Psoas muscle (tissue), 8 donors: ENCODE data around the gene PPM1H. TPM values are rescaled to one million over a fixed set of nuclear protein-coding genes. Genes with fewer than 3 reads are reported as not detected.

Source experiments
- ATAC-seq, 4 donors: fragments of 200-7000 bp; cut with Tn5 transposase; one replicate each; pipeline ENCODE4 v1.9.1; 2020; ENCODE audit warnings: moderate library complexity in 3 of 4, mild to moderate bottlenecking in 2 of 4
- DNase-seq, 2 donors: peaks; one replicate each; pipeline ENCODE4 v3.0.0-alpha.2; 2020
- H3K27ac ChIP-seq: fragments of 200-600 bp; one replicate; pipeline ENCODE4 v1.8.0; 2022
- H3K27me3 ChIP-seq, 3 donors: fragments of 200-600 bp in 1 of 3; one replicate each; pipeline versions ENCODE4 v1.6.1 to v1.8.0; 2013 to 2022; ENCODE audit warnings: low read length in 2 of 3, mild to moderate bottlenecking in 2 of 3, moderate library complexity in 1 of 3; ENCODE audit not compliant: insufficient read depth in 3 of 3
- H3K36me3 ChIP-seq, 2 donors: fragments of 200-600 bp in 1 of 2; one replicate each; pipeline versions ENCODE4 v1.6.1 to v1.8.0; 2013 to 2022; ENCODE audit warnings: low read depth in 1 of 2, mild to moderate bottlenecking in 1 of 2, moderate library complexity in 1 of 2; ENCODE audit not compliant: insufficient read depth in 1 of 2
- H3K4me1 ChIP-seq: fragments of 200-600 bp; one replicate; pipeline ENCODE4 v1.8.0; 2022
- H3K4me3 ChIP-seq: fragments of 200-600 bp; one replicate; pipeline ENCODE4 v1.8.0; 2022; ENCODE audit warnings: mild to moderate bottlenecking
- H3K9me3 ChIP-seq: fragments of 200-600 bp; one replicate; pipeline ENCODE4 v1.8.0; 2022
- WGBS, 3 donors: extraction: QIAGEN DNeasy Blood & Tissue Kit; methylation state at CpG; one replicate each; pipeline versions ENCODE4 v1.1.6 to v1.1.7; 2013; 5-methylcytosine and 5-hydroxymethylcytosine counted together
- intact Hi-C, 2 donors: fragments of 100-400 bp; cut with DNase I; formaldehyde crosslinking; loops; one replicate each; pipeline versions ENCODE4 v1.11.0 to v1.14.2; 2022
- polyA plus RNA-seq, 3 donors: library from polyadenylated mRNA; stranded (reverse); fragments of 200-250 nt; gene quantifications; one replicate each; pipeline ENCODE4 v1.2.3, GENCODE V29; 2013
- total RNA-seq, 4 donors: library from RNA; stranded (reverse); fragmentation: NEBNext Ultra II Directional in 2 of 4; extraction: Animal tissue kit (Norgen Biotek cat#: 25700) in 2 of 4; gene quantifications; one replicate each; pipeline versions ENCODE4 v1.2.1 to v1.2.4, GENCODE V29; 2021 to 2023
- TF ChIP-seq, protein P1 (sequence below): fragments of 200-600 bp; IDR thresholded peaks from one replicate; pipeline ENCODE4 v1.8.0; 2022; ENCODE audit warnings: antibody characterized with exemption
- donor health status: healthy with polysubstance abuse.
- donor health status: DM: no; HTN: no; CAD: no; lungs with moderate emphysema.
- donor health status: Bipolar disorder and iron deficiency.
- donor health status: healthy.
- donor health status: DM: yes; HTN: yes; CAD: no.
- donor health status: DM: no; HTN: no; CAD: no.
- donor health status: DM: no; HTN: no; CAD: no.
- donor health status: DM: yes; HTN: yes; CAD: no.

Gene PPM1H
- total and polyA plus RNA-seq, 7 donors = 0.65 to 4.3 (median 1.8) TPM

DNA sequence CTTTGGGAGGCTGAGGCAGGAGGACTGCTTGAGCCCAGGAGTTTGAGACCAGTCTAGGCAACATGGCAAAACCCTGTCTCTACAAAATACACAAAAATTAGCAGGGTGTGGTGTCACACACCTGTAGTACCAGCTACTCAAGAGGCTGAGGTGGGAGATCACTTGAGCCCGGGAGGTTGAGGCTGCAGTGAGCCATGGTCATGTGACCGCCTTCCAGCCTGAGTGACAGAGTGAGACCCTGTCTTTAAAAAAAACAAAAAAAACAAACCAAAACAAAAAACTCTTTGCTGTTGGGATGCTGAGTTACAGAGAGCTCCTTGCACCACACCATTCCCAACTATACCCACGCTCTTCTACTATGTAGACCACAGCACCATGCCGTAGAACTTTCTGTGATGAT, 221.2 kb downstream of the PPM1H start:
- no peaks in the 10 kb centered on the region for H3K27me3 ChIP-seq
- H3K27ac ChIP-seq = no peak overlapping the region
- no peak for ATAC-seq
- WGBS, 3 donors = 97 to 99% (median 97%) methylated on average over 4 of the region's 4 CpGs
- H3K9me3 ChIP-seq = no peaks in the 10 kb centered on the region
- intact Hi-C loops = no loop called here
- no peaks in the 10 kb centered on the region for H3K36me3 ChIP-seq
- TF ChIP-seq, protein P1, sequence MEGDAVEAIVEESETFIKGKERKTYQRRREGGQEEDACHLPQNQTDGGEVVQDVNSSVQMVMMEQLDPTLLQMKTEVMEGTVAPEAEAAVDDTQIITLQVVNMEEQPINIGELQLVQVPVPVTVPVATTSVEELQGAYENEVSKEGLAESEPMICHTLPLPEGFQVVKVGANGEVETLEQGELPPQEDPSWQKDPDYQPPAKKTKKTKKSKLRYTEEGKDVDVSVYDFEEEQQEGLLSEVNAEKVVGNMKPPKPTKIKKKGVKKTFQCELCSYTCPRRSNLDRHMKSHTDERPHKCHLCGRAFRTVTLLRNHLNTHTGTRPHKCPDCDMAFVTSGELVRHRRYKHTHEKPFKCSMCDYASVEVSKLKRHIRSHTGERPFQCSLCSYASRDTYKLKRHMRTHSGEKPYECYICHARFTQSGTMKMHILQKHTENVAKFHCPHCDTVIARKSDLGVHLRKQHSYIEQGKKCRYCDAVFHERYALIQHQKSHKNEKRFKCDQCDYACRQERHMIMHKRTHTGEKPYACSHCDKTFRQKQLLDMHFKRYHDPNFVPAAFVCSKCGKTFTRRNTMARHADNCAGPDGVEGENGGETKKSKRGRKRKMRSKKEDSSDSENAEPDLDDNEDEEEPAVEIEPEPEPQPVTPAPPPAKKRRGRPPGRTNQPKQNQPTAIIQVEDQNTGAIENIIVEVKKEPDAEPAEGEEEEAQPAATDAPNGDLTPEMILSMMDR = no peak
- no peaks in the 10 kb centered on the region for H3K4me1 ChIP-seq
- H3K4me3 ChIP-seq = no peak overlapping the region
- DNase-seq = no peak

DNA sequence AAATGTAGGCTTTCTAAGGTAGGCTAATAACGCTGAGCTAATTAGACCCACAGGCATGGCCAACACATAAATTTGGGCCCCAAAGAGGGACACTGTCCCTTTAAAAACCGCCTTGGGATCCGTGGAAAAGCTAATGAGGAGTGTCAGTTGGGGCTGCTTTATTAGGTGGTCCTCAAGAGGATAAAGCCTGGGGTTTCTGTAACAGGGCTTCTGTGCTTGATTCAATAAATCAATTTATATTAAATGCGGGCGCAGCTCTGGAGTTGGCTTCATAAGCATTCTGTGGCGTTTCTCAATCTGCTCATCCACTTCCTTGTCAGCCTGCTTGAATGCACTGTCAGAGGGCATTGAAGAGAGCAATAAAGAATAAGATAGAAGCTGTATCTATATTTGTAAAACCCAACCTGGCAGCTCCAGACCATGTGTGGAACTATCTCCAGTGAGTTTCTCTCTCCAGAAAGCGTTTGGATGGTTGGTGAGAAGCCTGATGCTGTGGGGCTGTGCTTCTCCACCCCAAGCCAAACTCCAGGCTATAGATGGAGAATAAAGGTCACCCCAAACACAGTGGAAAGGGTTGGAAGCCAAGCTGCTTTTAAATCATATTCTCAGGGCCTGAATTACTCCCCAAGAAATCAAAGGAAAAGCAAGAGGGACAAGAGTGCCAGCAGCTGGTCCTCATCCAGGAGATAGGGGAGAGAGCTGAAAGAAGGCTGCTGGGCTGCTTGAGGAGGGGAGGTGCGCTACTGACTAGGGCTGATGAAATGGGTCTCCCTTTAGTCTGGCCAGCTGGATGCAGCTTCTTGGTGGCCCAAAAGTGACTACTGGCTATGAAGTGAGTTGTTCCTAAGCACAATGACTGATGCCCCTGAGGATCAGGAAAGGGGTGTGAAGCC, 222.0 kb downstream of the PPM1H start:
- ATAC-seq (no peak), DNase-seq (no peak)
- Histone ChIP-seq H3K27me3 (no peaks in the 10 kb centered on the region), H3K36me3 (no peaks in the 10 kb centered on the region), H3K4me3 (no peak overlapping the region), H3K27ac (no peak overlapping the region), H3K9me3 (no peaks in the 10 kb centered on the region), H3K4me1 (no peaks in the 10 kb centered on the region)
- 71 to 82% (median 82%) methylated on average over 8 of the region's 8 CpGs for WGBS, 3 donors
- TF ChIP-seq, protein P1 = no peak
- intact Hi-C loops = no loop called here

DNA sequence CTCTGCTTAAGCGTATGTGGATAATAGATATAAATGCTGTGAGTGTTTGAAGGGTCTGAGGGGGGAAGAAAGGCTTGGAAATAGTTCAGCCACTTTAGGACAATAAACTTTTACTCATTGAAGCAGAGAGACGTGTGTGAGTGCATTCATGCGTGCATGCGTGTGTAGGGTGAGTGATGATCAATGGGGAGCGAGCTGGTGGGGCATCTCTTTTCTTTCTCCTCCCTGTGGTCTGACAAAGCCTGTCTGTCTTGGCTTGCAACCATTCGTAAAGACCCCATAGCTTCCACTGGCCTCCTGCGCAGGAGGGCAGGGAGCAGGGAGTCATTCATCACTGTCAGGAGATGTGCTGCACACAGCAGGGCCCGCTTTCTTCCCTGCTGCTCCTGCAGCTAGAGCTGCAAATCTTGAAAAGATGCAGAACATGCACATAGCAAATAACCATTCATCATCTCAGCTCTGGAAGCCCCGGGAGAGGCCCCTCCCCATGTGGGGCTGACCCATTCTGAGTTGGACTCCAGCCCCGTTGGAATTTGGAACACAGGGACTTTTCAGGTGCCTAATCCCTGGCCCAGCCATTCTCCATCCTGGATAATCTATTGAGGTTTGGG, 223.2 kb downstream of the PPM1H start:
- intact Hi-C loops = no loop called here
- WGBS, 3 donors = 79 to 83% (median 80%) methylated on average over 10 of the region's 10 CpGs
- H3K27me3 ChIP-seq = no peaks in the 10 kb centered on the region
- TF ChIP-seq, protein P1 = no peak
- DNase-seq (no peak), ATAC-seq (no peak)
- H3K4me1 ChIP-seq = no peaks in the 10 kb centered on the region
- H3K9me3 ChIP-seq = no peaks in the 10 kb centered on the region
- no peaks in the 10 kb centered on the region for H3K36me3 ChIP-seq
- no peak overlapping the region for H3K27ac ChIP-seq
- H3K4me3 ChIP-seq = no peak overlapping the region

DNA sequence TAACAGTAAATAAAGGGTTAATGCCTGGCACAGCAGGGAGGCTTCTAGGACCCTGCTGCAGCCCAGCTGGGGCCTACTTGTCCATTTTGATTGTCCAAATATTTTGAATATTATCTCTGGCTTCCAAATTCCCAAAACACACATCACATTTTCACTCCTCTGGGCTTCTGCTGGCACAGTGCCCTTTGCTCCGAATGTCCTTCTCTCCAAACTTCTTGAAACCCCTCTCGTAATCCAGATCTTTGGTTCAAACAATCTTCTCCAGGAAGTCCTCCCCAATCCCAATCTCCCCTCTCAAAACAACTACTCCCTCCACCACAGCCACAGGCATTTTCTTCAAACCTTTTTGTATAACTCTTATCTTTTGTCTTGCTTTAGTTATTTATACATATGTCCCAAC, 225.6 kb downstream of the PPM1H start:
- Histone ChIP-seq H3K4me3 (no peak overlapping the region), H3K27me3 (no peaks in the 10 kb centered on the region), H3K36me3 (no peaks in the 10 kb centered on the region), H3K4me1 (no peaks in the 10 kb centered on the region), H3K9me3 (no peaks in the 10 kb centered on the region), H3K27ac (no peak overlapping the region)
- WGBS, 3 donors = 25 to 31% (median 26%) methylated on average over 2 of the region's 2 CpGs
- TF ChIP-seq, protein P1 = no peak
- intact Hi-C loops = no loop called here
- ATAC-seq = no peak
- DNase-seq = no peak
